Chondrocyte (in vitro differentiated cells): ENCODE measurements around the gene HTR6. TPM values are rescaled to one million over a fixed set of nuclear protein-coding genes. Genes with fewer than 3 reads are reported as not detected.

ENCODE experiments used
- DNase-seq: peaks from one replicate; pipeline ENCODE4 v3.0.0; 2021; ENCODE audit warnings: mixed read lengths, low spot score
- H3K27ac Mint-ChIP-seq: one replicate; pipeline ENCODE4 v1.8.0; 2021; ENCODE audit warnings: mild to moderate bottlenecking, moderate library complexity, mixed read lengths; ENCODE audit not compliant: unreplicated experiment
- H3K27me3 Mint-ChIP-seq: 2 replicates; pipeline ENCODE4 v1.8.0; 2021; ENCODE audit warnings: low read depth, mixed read lengths
- H3K36me3 Mint-ChIP-seq: 2 replicates; pipeline ENCODE4 v1.8.0; 2021; ENCODE audit warnings: low read depth, mixed read lengths
- H3K4me1 Mint-ChIP-seq: 2 replicates; pipeline ENCODE4 v1.8.0; 2021; ENCODE audit warnings: low read depth, mild to moderate bottlenecking, mixed read lengths
- H3K4me3 Mint-ChIP-seq: one replicate; pipeline ENCODE4 v1.8.0; 2021; ENCODE audit warnings: mild to moderate bottlenecking, moderate library complexity, mixed read lengths; ENCODE audit not compliant: unreplicated experiment
- H3K9me3 Mint-ChIP-seq: 2 replicates; pipeline ENCODE4 v1.8.0; 2021; ENCODE audit warnings: low read depth, mixed read lengths
- total RNA-seq: library from RNA; stranded (reverse); gene quantifications from 3 replicates; pipeline ENCODE4 v1.2.1, GENCODE V29; 2021
- TF ChIP-seq, protein P1 (sequence below): fragments of 200-600 bp; sonication (generic); IDR thresholded peaks from 2 replicates; pipeline ENCODE4 v1.5.0; 2021; ENCODE audit warnings: antibody characterized with exemption, mild to moderate bottlenecking, moderate library complexity

Gene HTR6
- total RNA-seq, 1 donor from 2014 or later, result not detected

DNA sequence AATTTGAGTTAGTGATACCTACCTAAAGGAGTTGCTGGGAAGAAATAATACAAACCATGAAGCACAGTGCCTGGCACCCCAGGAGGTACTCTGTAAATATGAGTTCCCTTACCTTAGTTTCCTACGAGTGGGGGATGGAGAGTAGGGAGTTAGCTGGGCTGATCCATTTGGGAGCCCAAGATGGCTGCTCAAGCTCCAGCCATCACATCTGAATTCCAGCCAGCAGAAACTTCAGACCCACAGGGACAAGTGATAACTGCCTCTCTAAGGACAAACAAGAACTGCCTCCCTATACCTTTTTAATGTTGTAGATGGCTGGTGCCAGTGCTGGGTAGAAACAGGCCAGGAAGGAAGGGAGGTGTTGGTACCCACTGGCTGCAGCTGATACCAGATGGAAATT, 22.7 kb downstream of the HTR6 start:
- TF ChIP-seq, protein P1, sequence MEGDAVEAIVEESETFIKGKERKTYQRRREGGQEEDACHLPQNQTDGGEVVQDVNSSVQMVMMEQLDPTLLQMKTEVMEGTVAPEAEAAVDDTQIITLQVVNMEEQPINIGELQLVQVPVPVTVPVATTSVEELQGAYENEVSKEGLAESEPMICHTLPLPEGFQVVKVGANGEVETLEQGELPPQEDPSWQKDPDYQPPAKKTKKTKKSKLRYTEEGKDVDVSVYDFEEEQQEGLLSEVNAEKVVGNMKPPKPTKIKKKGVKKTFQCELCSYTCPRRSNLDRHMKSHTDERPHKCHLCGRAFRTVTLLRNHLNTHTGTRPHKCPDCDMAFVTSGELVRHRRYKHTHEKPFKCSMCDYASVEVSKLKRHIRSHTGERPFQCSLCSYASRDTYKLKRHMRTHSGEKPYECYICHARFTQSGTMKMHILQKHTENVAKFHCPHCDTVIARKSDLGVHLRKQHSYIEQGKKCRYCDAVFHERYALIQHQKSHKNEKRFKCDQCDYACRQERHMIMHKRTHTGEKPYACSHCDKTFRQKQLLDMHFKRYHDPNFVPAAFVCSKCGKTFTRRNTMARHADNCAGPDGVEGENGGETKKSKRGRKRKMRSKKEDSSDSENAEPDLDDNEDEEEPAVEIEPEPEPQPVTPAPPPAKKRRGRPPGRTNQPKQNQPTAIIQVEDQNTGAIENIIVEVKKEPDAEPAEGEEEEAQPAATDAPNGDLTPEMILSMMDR, result no peak
- Mint-ChIP-seq H3K9me3 (no peaks in the 10 kb centered on the region), H3K27ac (no peak overlapping the region), H3K36me3 (peaks cover 1% of the 10 kb centered on the region), H3K4me1 (peaks cover under 1% of the 10 kb centered on the region), H3K4me3 (no peak overlapping the region), H3K27me3 (no peaks in the 10 kb centered on the region)
- DNase-seq, result no peak

DNA sequence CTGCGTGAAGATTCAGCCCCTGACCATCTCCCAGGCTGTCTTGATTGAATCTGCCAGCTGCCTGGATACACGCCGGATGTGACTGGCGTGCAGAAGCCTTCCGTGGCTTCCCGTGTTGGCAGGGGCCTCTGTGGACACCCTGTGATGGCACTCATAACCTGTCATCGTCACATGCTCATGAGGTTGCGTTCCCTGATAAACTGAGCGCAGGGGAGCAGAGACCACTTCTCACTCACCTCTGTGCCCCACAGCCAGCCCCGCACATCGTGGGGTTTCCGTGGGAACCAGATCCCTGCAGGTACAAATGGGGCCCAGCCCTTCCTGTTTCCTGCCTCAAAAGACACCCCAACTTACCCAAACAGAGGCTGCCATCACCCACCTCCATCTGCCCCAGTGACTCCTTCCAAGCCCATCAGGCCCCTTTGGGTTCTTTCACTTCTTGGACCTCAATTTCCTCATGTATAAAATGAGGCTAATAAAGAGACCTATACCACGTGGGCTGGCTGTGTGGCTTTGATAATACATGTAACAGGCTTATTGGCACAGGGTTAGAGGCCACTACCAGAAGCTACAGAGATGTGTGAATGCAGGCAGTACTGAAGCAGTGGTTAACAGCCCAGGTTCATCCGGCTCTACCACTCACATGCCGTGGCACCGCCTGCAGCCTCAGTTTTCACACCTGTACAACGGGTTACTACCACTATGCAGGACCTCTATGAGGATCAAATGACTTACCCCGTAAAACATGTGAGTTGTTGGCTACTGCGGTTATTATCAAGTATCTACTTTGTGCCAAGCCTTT, 23.6 kb downstream of the HTR6 start:
- Mint-ChIP-seq H3K4me3 (no peak overlapping the region), H3K27ac (no peak overlapping the region), H3K36me3 (peaks cover 1% of the 10 kb centered on the region), H3K27me3 (no peaks in the 10 kb centered on the region), H3K9me3 (no peaks in the 10 kb centered on the region), H3K4me1 (no peaks in the 10 kb centered on the region)
- DNase-seq, result no peak
- TF ChIP-seq, protein P1, result no peak

DNA sequence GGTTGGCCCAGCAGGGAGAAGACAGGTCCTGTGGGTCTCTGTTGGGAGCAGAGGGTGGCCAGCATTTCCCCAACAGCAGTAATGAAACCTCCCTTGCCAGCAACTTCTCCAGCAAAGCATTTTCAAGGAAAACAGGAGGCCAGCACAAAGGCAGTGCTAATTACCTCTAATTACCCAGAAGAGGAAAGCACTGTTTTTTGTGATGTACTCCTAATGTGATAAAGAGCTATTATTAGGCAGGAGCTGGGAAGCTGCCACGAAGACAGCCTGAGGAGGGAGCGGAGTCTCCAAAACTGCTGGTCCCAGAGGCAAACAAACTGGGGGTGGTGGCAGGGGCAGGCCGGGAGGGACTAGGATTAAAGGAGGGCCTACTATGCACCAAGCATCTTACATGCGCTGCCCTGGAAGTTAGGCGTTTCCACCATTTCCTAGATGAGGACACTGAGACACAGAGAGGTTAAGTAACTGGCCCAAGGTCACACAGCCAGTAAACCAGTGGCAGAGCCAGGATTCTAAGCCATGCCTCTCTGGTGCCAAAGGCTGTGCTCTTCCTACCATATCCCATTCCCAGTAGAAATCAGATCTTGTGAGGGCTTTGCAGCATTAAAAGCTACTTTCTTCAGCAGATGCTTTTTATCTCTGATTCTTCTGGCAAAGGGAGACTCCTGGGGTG, 24.5 kb downstream of the HTR6 start:
- no peak overlapping the region for H3K4me3 Mint-ChIP-seq

DNA sequence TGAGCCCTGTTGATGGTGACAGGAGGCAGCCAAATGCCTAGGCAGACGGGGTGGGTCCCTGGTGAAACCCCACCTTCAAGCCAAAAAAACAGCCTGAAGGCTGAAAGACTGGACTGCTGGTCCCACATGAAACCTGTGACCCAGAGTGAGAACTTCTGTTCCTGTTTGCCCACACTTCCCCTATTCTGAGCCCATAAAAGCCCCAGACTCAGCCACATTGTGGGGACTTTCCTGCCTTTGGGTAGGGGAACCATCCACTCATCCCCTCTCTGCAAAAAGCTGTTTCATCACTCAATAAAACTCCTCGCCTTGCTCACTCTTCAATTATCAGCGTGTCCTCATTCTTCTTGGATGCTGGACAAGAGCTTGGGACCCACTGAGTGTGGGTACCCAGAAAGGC, 25.2 kb downstream of the HTR6 start:
- Mint-ChIP-seq H3K36me3 (peaks cover 5% of the 10 kb centered on the region), H3K27ac (no peak overlapping the region), H3K4me3 (no peak overlapping the region), H3K27me3 (no peaks in the 10 kb centered on the region), H3K9me3 (no peaks in the 10 kb centered on the region), H3K4me1 (no peaks in the 10 kb centered on the region)
- no peak for DNase-seq
- TF ChIP-seq, protein P1, result no peak

More for the DNA sequence above, 24.5 kb downstream of the HTR6 start:
- no peak for DNase-seq
- Mint-ChIP-seq H3K4me1 (no peaks in the 10 kb centered on the region), H3K36me3 (peaks cover 2% of the 10 kb centered on the region), H3K27me3 (no peaks in the 10 kb centered on the region), H3K27ac (no peak overlapping the region), H3K9me3 (no peaks in the 10 kb centered on the region)
- TF ChIP-seq, protein P1, result no peak

DNA sequence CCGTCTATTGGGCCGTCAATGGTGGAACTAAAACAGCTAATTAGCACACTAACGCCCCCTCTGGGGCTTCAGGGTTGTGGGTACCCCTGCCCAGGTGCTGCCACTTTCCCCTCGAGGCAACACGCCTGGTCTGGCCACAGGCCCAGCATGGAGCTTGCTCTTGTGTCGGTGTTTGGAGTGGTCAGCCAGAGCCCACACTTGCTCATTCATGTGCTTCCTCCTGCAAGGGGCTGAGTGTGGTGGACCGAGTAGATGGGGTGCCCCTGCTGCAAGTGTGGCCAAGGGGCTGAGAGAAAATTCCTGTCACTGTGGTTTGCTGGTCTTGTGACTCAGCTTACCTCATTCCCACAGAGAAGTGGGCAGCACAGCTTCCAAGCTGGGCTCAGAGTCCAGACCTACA, 25.7 kb downstream of the HTR6 start:
- no peaks in the 10 kb centered on the region for H3K27me3 Mint-ChIP-seq
- TF ChIP-seq, protein P1, result no peak
- peaks cover 5% of the 10 kb centered on the region for H3K36me3 Mint-ChIP-seq
- H3K4me1 Mint-ChIP-seq, result no peaks in the 10 kb centered on the region
- H3K9me3 Mint-ChIP-seq, result no peaks in the 10 kb centered on the region
- no peak overlapping the region for H3K27ac Mint-ChIP-seq
- no peak overlapping the region for H3K4me3 Mint-ChIP-seq
- no peak for DNase-seq
